Heart right ventricle (tissue), 16 donors: Measurements from ENCODE around the gene HEXD. TPM values are rescaled to one million over a fixed set of nuclear protein-coding genes. Genes with fewer than 3 reads are reported as not detected.

Source experiments
- ATAC-seq, 8 donors: fragments of 200-7000 bp; cut with Tn5 transposase; one replicate each; pipeline ENCODE4 v1.9.1; 2020; ENCODE audit warnings: mild to moderate bottlenecking in 8 of 8, moderate library complexity in 8 of 8, moderate number of reproducible peaks in 1 of 8
- DNase-seq, 2 donors: peaks; one replicate each; pipeline ENCODE4 v3.0.0-alpha.2; 2020
- H3K27ac ChIP-seq, 10 donors: fragments of 200-600 bp; sonication (generic) in 2 of 10; one replicate each; pipeline versions ENCODE4 v1.5.0 to v1.8.0; 2020 to 2022; ENCODE audit warnings: mild to moderate bottlenecking in 3 of 10
- H3K27me3 ChIP-seq, 7 donors: fragments of 200-600 bp; one replicate each; pipeline ENCODE4 v1.8.0; 2021 to 2022; ENCODE audit warnings: mild to moderate bottlenecking in 2 of 7
- H3K36me3 ChIP-seq, 9 donors: fragments of 200-600 bp; sonication (generic) in 1 of 9; one replicate each; pipeline versions ENCODE4 v1.5.0 to v1.8.0; 2020 to 2022; ENCODE audit warnings: mild to moderate bottlenecking in 2 of 9
- H3K4me1 ChIP-seq, 9 donors: fragments of 200-600 bp; sonication (generic) in 1 of 9; one replicate each; pipeline versions ENCODE4 v1.5.0 to v1.8.0; 2020 to 2022; ENCODE audit warnings: mild to moderate bottlenecking in 4 of 9
- H3K4me3 ChIP-seq, 10 donors: fragments of 200-600 bp; sonication (generic) in 2 of 10; one replicate each; pipeline versions ENCODE4 v1.5.0 to v1.8.0; 2020 to 2022; ENCODE audit warnings: mild to moderate bottlenecking in 7 of 10, moderate library complexity in 2 of 10
- H3K9me3 ChIP-seq, 11 donors: fragments of 200-600 bp in 10 of 11; sonication (generic) in 2 of 11; one replicate each; pipeline versions ENCODE4 v1.5.0 to v1.8.0; 2013 to 2022; ENCODE audit warnings: mild to moderate bottlenecking in 2 of 11, control low read depth in 1 of 11, moderate library complexity in 1 of 11
- CTCF ChIP-seq, 9 donors: fragments of 200-600 bp; sonication (generic) in 2 of 9; IDR thresholded peaks; one replicate each; pipeline versions ENCODE4 v1.5.0 to v1.8.0; 2021 to 2022; ENCODE audit warnings: antibody characterized with exemption in 9 of 9, mild to moderate bottlenecking in 5 of 9, moderate library complexity in 1 of 9
- WGBS, 2 donors: extraction: QIAGEN DNeasy Blood & Tissue Kit; methylation state at CpG; one replicate each; pipeline ENCODE4 v1.1.7; 2013; ENCODE audit warnings: inconsistent platforms in 1 of 2; 5-methylcytosine and 5-hydroxymethylcytosine counted together
- intact Hi-C, 10 donors: fragments of 100-400 bp; cut with DNase I; formaldehyde crosslinking; loops; one replicate each; pipeline versions ENCODE4 v1.11.1 to v1.14.2; 2022
- polyA plus RNA-seq, 2 donors: library from polyadenylated mRNA; stranded (reverse); fragments of 200-250 nt; gene quantifications; one replicate each; pipeline ENCODE4 v1.2.3, GENCODE V29; 2013
- total RNA-seq, 10 donors: library from RNA; stranded (reverse); fragmentation: NEBNext Ultra II Directional in 3 of 10; extraction: Animal tissue kit (Norgen Biotek cat#: 25700) in 3 of 10; gene quantifications; one replicate each; pipeline versions ENCODE4 v1.2.1 to v1.2.4, GENCODE V29; 2021 to 2023
- donor health status: Arrhythmogenic right ventricular cardiomyopathy.
- donor health status: ischemic (EF 13 %, LVEDD 7.1; RV severe dilation, severe dysfunction).
- donor health status: healthy with polysubstance abuse.
- donor health status: DM: no; HTN: yes; CAD: no.
- donor health status: DM: no; HTN: no; CAD: no.
- donor health status: ischemic (EF 25% LVEDD 6.9; RV normal size, moderate dysfunction).
- donor health status: ischemic (EF 25% LVEDD 5.7; RV mildly dilated, moderate dysfunction).
- donor health status: healthy.
- donor health status: DM: yes; HTN: yes; CAD: no.
- donor health status: Ischemic cardiomyopathy.
- donor health status: ischemic (EF 35%, LVEDD 5.7; RV mildly dilated, moderate dysfunction).
- donor health status: nonischemic (EF 11% LVEDD 7.7; RV severe dilation, severe dysfunction).
- donor health status: DM: yes; HTN: yes; CAD: no.
- donor health status: PGD.
- donor health status: ischemic (EF 29% LVEDD 5.4; RV normal size, mild dysfunction).
- donor health status: nonischemic (EF 23%, LVEDD 6.1; RV moderate dilation, normal function).

HEXD gene
- total and polyA plus RNA-seq, 12 donors, result 9.4 to 53.3 (median 13.5) TPM

GRCh38 chr17:82461827-82462524 is 43.8 kb downstream of the HEXD start:
- Histone ChIP-seq H3K4me3 (no peak overlapping the region), H3K9me3 (no peaks in the 10 kb centered on the region), H3K4me1 (peaks cover 10 to 49% (median 39%) of the 10 kb centered on the region in 9 donors), H3K27me3 (no peaks in the 10 kb centered on the region), H3K36me3 (peaks cover 4 to 73% (median 24%) of the 10 kb centered on the region in 9 donors), H3K27ac (no peak overlapping the region)
- intact Hi-C loops, result no loop called here
- TF ChIP-seq CTCF (IDR thresholded peaks at IDR 0.05), result no peak
- DNase-seq (peak in 1 of 2 donors; percentile 18), ATAC-seq (no peak)
- WGBS, 2 donors, result 60 to 74% methylated on average over 10 of the region's 10 CpGs

- Histone ChIP-seq H3K27ac (peak overlapping the region in 8 of 10 donors; percentile 9 to 69 (median 44)), H3K9me3 (no peaks in the 10 kb centered on the region), H3K4me3 (no peak overlapping the region), H3K27me3 (no peaks in the 10 kb centered on the region), H3K4me1 (peaks cover 5 to 40% (median 30%) of the 10 kb centered on the region in 9 donors), H3K36me3 (peaks cover 4 to 87% (median 39%) of the 10 kb centered on the region in 9 donors)
- ATAC-seq, result peak in 1 of 8 donors; percentile 3
- WGBS, 2 donors, result 73 to 79% methylated on average over 6 of the region's 6 CpGs
- DNase-seq, result no peak
- TF ChIP-seq CTCF (IDR thresholded peaks at IDR 0.05), result no peak
- intact Hi-C loops, result no loop called here
These were observed 45.2 kb downstream of the HEXD start for GRCh38 chr17:82463391-82463790.

GRCh38 chr17:82463925-82464566 is 45.9 kb downstream of the HEXD start:
- Histone ChIP-seq H3K27me3 (no peaks in the 10 kb centered on the region), H3K4me3 (no peak overlapping the region), H3K9me3 (no peaks in the 10 kb centered on the region), H3K27ac (peak overlapping the region in 8 of 10 donors; percentile 9 to 69 (median 44)), H3K36me3 (peaks cover 4 to 94% (median 45%) of the 10 kb centered on the region in 9 donors), H3K4me1 (peaks cover 5 to 40% (median 30%) of the 10 kb centered on the region in 9 donors)
- intact Hi-C loops, result no loop called here
- DNase-seq (no peak), ATAC-seq (peak in 5 of 8 donors; percentile 36 to 57 (median 38))
- 28 to 37% methylated on average over 7 of the region's 7 CpGs for WGBS, 2 donors
- no peak for TF ChIP-seq CTCF (IDR thresholded peaks at IDR 0.05)

- peak in 1 of 8 donors; percentile 25 for ATAC-seq
- peaks cover 4 to 99% (median 50%) of the 10 kb centered on the region in 9 donors for H3K36me3 ChIP-seq
- intact Hi-C loops, result no loop called here
- no peak for TF ChIP-seq CTCF (IDR thresholded peaks at IDR 0.05)
- H3K27ac ChIP-seq, result peak overlapping the region in 6 of 10 donors; percentile 9 to 69 (median 40)
- no peaks in the 10 kb centered on the region for H3K9me3 ChIP-seq
- WGBS, 2 donors, result 81 to 85% methylated on average over 11 of the region's 11 CpGs
- no peaks in the 10 kb centered on the region for H3K27me3 ChIP-seq
- no peak overlapping the region for H3K4me3 ChIP-seq
- no peak for DNase-seq
- peaks cover 2 to 34% (median 26%) of the 10 kb centered on the region in 9 donors for H3K4me1 ChIP-seq
These were observed 46.4 kb downstream of the HEXD start for GRCh38 chr17:82464567-82464929.
